HEK293T (cell line): Measurements from ENCODE around the gene MORF4L2.

Source experiments
- CTCF ChIA-PET: fragments of 350-600 bp; formaldehyde crosslinking; extraction: SDS; loops from one replicate; lab custom pipeline; 2021; ENCODE audit warnings: antibody characterized with exemption, inconsistent platforms; lab: Yijun Ruan, JAX
- POLR2A ChIA-PET: fragments of 350-600 bp; formaldehyde crosslinking; extraction: SDS; loops from one replicate; lab custom pipeline; 2020; ENCODE audit warnings: antibody characterized with exemption, inconsistent platforms; lab: Yijun Ruan, JAX
- DNase-seq: peaks from one replicate; pipeline ENCODE4 v3.0.0; 2012; ENCODE audit warnings: mixed read lengths; ENCODE audit errors: extremely low spot score
- ARNT ChIP-seq: fragments of 450-650 bp; IDR thresholded peaks from 2 replicates; pipeline ENCODE4 v1.6.1; 2017; ENCODE audit warnings: mild to moderate bottlenecking
- BHLHE40 ChIP-seq: fragments of 450-650 bp; IDR thresholded peaks from 2 replicates; pipeline ENCODE4 v1.6.1; 2016; ENCODE audit warnings: mild to moderate bottlenecking, moderate library complexity, borderline replicate concordance
- CTBP1 ChIP-seq: fragments of 450-650 bp; IDR thresholded peaks from 2 replicates; pipeline ENCODE4 v1.6.1; 2016; ENCODE audit warnings: borderline replicate concordance
- ELF4 ChIP-seq: fragments of 450-650 bp; IDR thresholded peaks from 2 replicates; pipeline ENCODE4 v1.6.1; 2017; ENCODE audit warnings: antibody characterized with exemption
- FOXA1 ChIP-seq: fragments of 450-650 bp; IDR thresholded peaks from 2 replicates; pipeline ENCODE4 v1.6.1; 2016; ENCODE audit warnings: mild to moderate bottlenecking
- FOXK2 ChIP-seq: fragments of 450-650 bp; IDR thresholded peaks from 2 replicates; pipeline ENCODE4 v1.6.1; 2016; ENCODE audit warnings: mild to moderate bottlenecking
- FOXM1 ChIP-seq: fragments of 450-650 bp; IDR thresholded peaks from 2 replicates; pipeline ENCODE4 v1.6.1; 2017; ENCODE audit warnings: mild to moderate bottlenecking, borderline replicate concordance
- HDGF ChIP-seq: fragments of 450-650 bp; IDR thresholded peaks from 2 replicates; pipeline ENCODE4 v1.6.1; 2017; ENCODE audit warnings: antibody characterized with exemption, borderline replicate concordance
- L3MBTL2 ChIP-seq: fragments of 450-650 bp; conservative IDR thresholded peaks from 2 replicates; pipeline ENCODE4 v1.6.1; 2016; ENCODE audit warnings: mild to moderate bottlenecking
- LEF1 ChIP-seq: fragments of 450-650 bp; IDR thresholded peaks from 2 replicates; pipeline ENCODE4 v1.6.1; 2017; ENCODE audit warnings: mild to moderate bottlenecking, borderline replicate concordance
- NFRKB ChIP-seq: fragments of 450-650 bp; IDR thresholded peaks from 2 replicates; pipeline ENCODE4 v1.6.1; 2016; ENCODE audit warnings: mild to moderate bottlenecking, moderate library complexity
- PKNOX1 ChIP-seq: fragments of 450-650 bp; IDR thresholded peaks from 2 replicates; pipeline ENCODE4 v1.6.1; 2016
- SP1 ChIP-seq: fragments of 450-650 bp; IDR thresholded peaks from 2 replicates; pipeline ENCODE4 v1.6.1; 2017
- SUZ12 ChIP-seq: fragments of 450-650 bp; IDR thresholded peaks from 2 replicates; pipeline ENCODE4 v1.6.1; 2016; ENCODE audit warnings: mild to moderate bottlenecking
- TARDBP ChIP-seq: fragments of 450-650 bp; IDR thresholded peaks from 2 replicates; pipeline ENCODE4 v1.6.1; 2016
- ZNF384 ChIP-seq: fragments of 450-650 bp; IDR thresholded peaks from 2 replicates; pipeline ENCODE4 v1.6.1; 2016

MORF4L2 gene

GRCh38 chrX:103686199-103687072, at the start of gene MORF4L2:
Gene MORF4L2 (minus strand): TSS chrX:103686699. CDS start chrX:103677027, 9,672 bp downstream.
- ChIA-PET POLR2A (interaction anchor here (0.6 to 3.1 kb wide), 15 partner anchors 19 to 148 kb away, joined by 3 to 39 read pairs (median 4); partner anchors contain the start of genes RAB9B and TCEAL1), CTCF (interaction anchor here (0.6 to 1.1 kb wide), 5 partner anchors 26 to 177 kb away, joined by 3 to 10 read pairs (median 4); no protein-coding TSS in a partner anchor)
- peak; percentile 91 for DNase-seq
- TF ChIP-seq ELF4: peak; percentile 78
- TF ChIP-seq LEF1: no peak
- no peak for TF ChIP-seq BHLHE40
- TF ChIP-seq CTBP1: 0 out of 2 replicates have a peak, but pooled peaks have one; percentile 44
- TF ChIP-seq HDGF: no peak
- peak; percentile 62; the same call in 1 of the 2 replicates for TF ChIP-seq FOXM1
- TF ChIP-seq NFRKB: peak; percentile 87
- TF ChIP-seq TARDBP: no peak
- TF ChIP-seq PKNOX1: peak; percentile 96

GRCh38 chrX:103734125-103734760, 47.7 kb upstream of the MORF4L2 start:
- DNase-seq: no peak
- no peak for TF ChIP-seq BHLHE40
- TF ChIP-seq L3MBTL2: no peak
- no peak for TF ChIP-seq PKNOX1
- TF ChIP-seq SP1: no peak
- TF ChIP-seq NFRKB: no peak
- TF ChIP-seq FOXM1: no peak
- TF ChIP-seq SUZ12: no peak
- TF ChIP-seq HDGF: no peak
- TF ChIP-seq TARDBP: no peak
- TF ChIP-seq ZNF384: no peak
- no peak for TF ChIP-seq ARNT
- TF ChIP-seq ELF4: no peak
- TF ChIP-seq FOXK2: no peak
- TF ChIP-seq LEF1: no peak
- TF ChIP-seq FOXA1: no peak
- TF ChIP-seq CTBP1: no peak
- ChIA-PET POLR2A (no interaction called here), CTCF (no interaction called here)

- DNase-seq: no peak
- POLR2A ChIA-PET: interaction anchor here (1.1 kb wide), 1 partner anchor 8 kb away, joined by 3 read pairs; no protein-coding TSS in a partner anchor
- CTCF ChIA-PET: interaction anchor here (0.9 kb wide), 1 partner anchor 21 kb away, joined by 3 read pairs; no protein-coding TSS in a partner anchor
- TF ChIP-seq FOXK2 (no peak), L3MBTL2 (no peak), SUZ12 (no peak)
These were observed 46.5 kb upstream of the MORF4L2 start for GRCh38 chrX:103733017-103733416.

- POLR2A ChIA-PET: interaction anchor here (0.9 to 1.8 kb wide), 4 partner anchors 8 to 102 kb away, joined by 3 to 7 read pairs (median 4); partner anchors contain the start of genes MORF4L2 and TCEAL1
These were observed 44.4 kb upstream of the MORF4L2 start for GRCh38 chrX:103730796-103731493.

GRCh38 chrX:103730147-103730795, 43.8 kb upstream of the MORF4L2 start:
- no peak for DNase-seq
- TF ChIP-seq ELF4 (no peak), SP1 (no peak), HDGF (no peak), LEF1 (no peak), FOXA1 (no peak), BHLHE40 (no peak), TARDBP (no peak), ARNT (no peak), L3MBTL2 (no peak)
- CTCF ChIA-PET: interaction anchor here (1.2 to 1.5 kb wide), 2 partner anchors 18 to 46 kb away, joined by 3 to 5 read pairs; no protein-coding TSS in a partner anchor
- POLR2A ChIA-PET: interaction anchor here (0.9 to 1.8 kb wide), 5 partner anchors 9 to 101 kb away, joined by 3 to 7 read pairs (median 3); partner anchors contain the start of genes MORF4L2 and TCEAL1

More at GRCh38 chrX:103730796-103731493, 44.4 kb upstream of the MORF4L2 start:
- CTCF ChIA-PET: interaction anchor here (1.2 to 1.5 kb wide), 2 partner anchors 19 to 45 kb away, joined by 3 to 5 read pairs; no protein-coding TSS in a partner anchor
- TF ChIP-seq FOXA1 (no peak), TARDBP (no peak), NFRKB (no peak), ELF4 (no peak)
- DNase-seq: no peak
